NCI-H2227 (cell line): Measurements from ENCODE around the gene NCOA3.
"Not testable (repeated sequence)": the region's sequence is repeated elsewhere in the genome, so short reads cannot be mapped to it uniquely, and the experiment has no call there.

Experiments used
- DNase-seq: peaks from one replicate; lab custom pipeline; 2025; ENCODE audit not compliant: unreplicated experiment; lab: John Stamatoyannopoulos, UW

NCOA3 gene

GRCh38 chr20:47535994-47536393 is 34.3 kb downstream of the NCOA3 start:
- no peak for DNase-seq

GRCh38 chr20:47540443-47541354 is 39.0 kb downstream of the NCOA3 start:
- DNase-seq: no peak

- no peak for DNase-seq
Measured at GRCh38 chr20:47541355-47541922, 39.8 kb downstream of the NCOA3 start.

- no peak for DNase-seq
Measured at GRCh38 chr20:47543006-47543431, 41.3 kb downstream of the NCOA3 start.

GRCh38 chr20:47544240-47544639 is 42.6 kb downstream of the NCOA3 start:
- no peak for DNase-seq

GRCh38 chr20:47544852-47545251 is 43.2 kb downstream of the NCOA3 start:
- no peak for DNase-seq

- DNase-seq: no peak
Measured at GRCh38 chr20:47545499-47545898, 43.8 kb downstream of the NCOA3 start.

- no peak for DNase-seq
Measured at GRCh38 chr20:47546184-47547033, 44.7 kb downstream of the NCOA3 start.

GRCh38 chr20:47547034-47547387 is 45.3 kb downstream of the NCOA3 start:
- DNase-seq: no peak

- DNase-seq: no peak
Measured at GRCh38 chr20:47549671-47550070, 48.0 kb downstream of the NCOA3 start.

- peak; percentile 10 for DNase-seq
Measured at GRCh38 chr20:47551222-47551621, 49.5 kb downstream of the NCOA3 start.

GRCh38 chr20:47551841-47552240 is 50.2 kb downstream of the NCOA3 start:
- DNase-seq: peak; percentile 73

- no peak for DNase-seq
Measured at GRCh38 chr20:47552996-47553395, 51.3 kb downstream of the NCOA3 start.

- not testable (repeated sequence) for DNase-seq
Measured at GRCh38 chr20:47553594-47554235, 52.0 kb downstream of the NCOA3 start.

GRCh38 chr20:47554283-47554682 is 52.6 kb downstream of the NCOA3 start:
- not testable (repeated sequence) for DNase-seq

GRCh38 chr20:47557218-47557617 is 55.5 kb downstream of the NCOA3 start:
- no peak for DNase-seq

- no peak for DNase-seq
Measured at GRCh38 chr20:47557791-47558190, 56.1 kb downstream of the NCOA3 start.

GRCh38 chr20:47558295-47559066 is 56.8 kb downstream of the NCOA3 start:
- no peak for DNase-seq

- no peak for DNase-seq
Measured at GRCh38 chr20:47559141-47559540, 57.5 kb downstream of the NCOA3 start.

- DNase-seq: no peak
Measured at GRCh38 chr20:47561180-47561579, 59.5 kb downstream of the NCOA3 start.
